H1 (cell line): ENCODE measurements around the gene MGST3. TPM values are rescaled to one million over a fixed set of nuclear protein-coding genes. Genes with fewer than 3 reads are reported as not detected.

ENCODE experiments used
- CTCF ChIA-PET: fragments of 300-600 bp; sonication (Branson Sonifier 250); formaldehyde crosslinking; loops from one replicate; lab custom pipeline; 2021; ENCODE audit not compliant: partially characterized antibody; lab: Charles Lee
- POLR2A ChIA-PET: fragments of 300-600 bp; sonication (Branson Sonifier 250); formaldehyde crosslinking; loops from one replicate; lab custom pipeline; 2021; ENCODE audit warnings: inconsistent platforms; ENCODE audit not compliant: partially characterized antibody; lab: Charles Lee
- DNase-seq, 2 experiments: peaks; one replicate each; pipeline versions ENCODE4 v3.0.0 to v3.0.0-alpha.2; 2010 to 2022; ENCODE audit warnings: low spot score in 2 of 2, low read depth in 1 of 2, mixed read lengths in 1 of 2
- FAIRE-seq: peaks from 2 replicates; lab custom pipeline; 2011; peaks lifted over from hg19 to GRCh38; lab: Jason Lieb, UNC
- H2AFZ ChIP-seq: 2 replicates; pipeline ENCODE4 v1.8.1; 2012; ENCODE audit warnings: low read length, inconsistent platforms
- H2AK5ac ChIP-seq: 2 replicates; pipeline ENCODE4 v1.6.1; 2013; ENCODE audit warnings: low read depth, low read length
- H2BK120ac ChIP-seq: replicated peaks from 2 replicates; pipeline ENCODE3; 2013; ENCODE audit warnings: low read depth, low read length, inconsistent platforms
- H2BK12ac ChIP-seq: 2 replicates; pipeline ENCODE4 v1.6.1; 2013; ENCODE audit warnings: low read depth, low read length
- H2BK15ac ChIP-seq: 2 replicates; pipeline ENCODE4 v1.6.1; 2013; ENCODE audit warnings: low read length
- H2BK20ac ChIP-seq: 2 replicates; pipeline ENCODE4 v1.6.1; 2013; ENCODE audit warnings: low read length
- H2BK5ac ChIP-seq: 2 replicates; pipeline ENCODE4 v1.6.1; 2013; ENCODE audit warnings: low read depth, low read length
- H3K14ac ChIP-seq: 2 replicates; pipeline ENCODE4 v1.6.1; 2013; ENCODE audit warnings: inconsistent platforms; ENCODE audit not compliant: insufficient read length
- H3K18ac ChIP-seq: 2 replicates; pipeline ENCODE4 v1.6.1; 2013; ENCODE audit warnings: low read length; ENCODE audit errors: extremely low read depth
- H3K23ac ChIP-seq: 2 replicates; pipeline ENCODE4 v1.6.1; 2013; ENCODE audit warnings: inconsistent platforms; ENCODE audit not compliant: insufficient read length
- H3K23me2 ChIP-seq: 2 replicates; pipeline ENCODE4 v1.6.1; 2013; ENCODE audit warnings: low read depth, low read length
- H3K27ac ChIP-seq: 2 replicates; pipeline ENCODE4 v1.6.1; 2011; ENCODE audit warnings: low read depth, low read length, inconsistent platforms
- H3K27me3 ChIP-seq, 4 experiments: replicated peaks in 1 of 4; 1 replicate in 1 of 4; 2 replicates in 3 of 4; pipeline versions ENCODE4 v1.6.1 to v1.8.1; 2011 to 2013; ENCODE audit warnings: low read length in 3 of 4, mild to moderate bottlenecking in 3 of 4, inconsistent platforms in 2 of 4, mixed read lengths in 2 of 4, moderate library complexity in 1 of 4; ENCODE audit not compliant: control insufficient read depth in 3 of 4, insufficient read depth in 3 of 4; ENCODE audit errors: extremely low read depth in 1 of 4
- H3K36me3 ChIP-seq, 4 experiments: 2 replicates each; pipeline versions ENCODE4 v1.6.1 to v1.8.1; 2011 to 2013; ENCODE audit warnings: mild to moderate bottlenecking in 4 of 4, low read length in 3 of 4, moderate library complexity in 2 of 4, control low read depth in 1 of 4, inconsistent platforms in 1 of 4; ENCODE audit not compliant: insufficient read depth in 4 of 4, control insufficient read depth in 2 of 4
- H3K4ac ChIP-seq: replicated peaks from 2 replicates; pipeline ENCODE3; 2013; ENCODE audit warnings: low read length, low read depth, mixed read lengths, inconsistent platforms; ENCODE audit not compliant: insufficient read length
- H3K4me1 ChIP-seq, 4 experiments: replicated peaks in 1 of 4; 1 replicate in 1 of 4; 2 replicates in 3 of 4; pipeline versions ENCODE4 v1.6.1 to v1.8.1; 2011 to 2013; ENCODE audit warnings: low read length in 3 of 4, inconsistent platforms in 2 of 4, mixed read lengths in 1 of 4; ENCODE audit not compliant: insufficient read depth in 4 of 4, control insufficient read depth in 3 of 4
- H3K4me2 ChIP-seq, 2 experiments: 2 replicates each; pipeline versions ENCODE4 v1.6.1 to v1.8.1; 2011 to 2013; ENCODE audit warnings: low read depth in 2 of 2, low read length in 2 of 2, control low read depth in 1 of 2, inconsistent platforms in 1 of 2, mild to moderate bottlenecking in 1 of 2; ENCODE audit not compliant: insufficient read depth in 1 of 2
- H3K4me3 ChIP-seq, 4 experiments: fragments of 200-600, 300-600 bp in 1 of 4; sonication (generic), shearing (Covaris generic), sonication (Bioruptor Twin) in 1 of 4; 2 replicates each; pipeline versions ENCODE4 v1.5.1 to v1.8.1; 2011 to 2016; ENCODE audit warnings: low read length in 4 of 4, low read depth in 3 of 4, control low read depth in 2 of 4, inconsistent platforms in 2 of 4, mild to moderate bottlenecking in 2 of 4, mixed read lengths in 1 of 4, moderate library complexity in 1 of 4; ENCODE audit not compliant: insufficient read depth in 2 of 4; ENCODE audit errors: extremely low read depth in 1 of 4
- H3K56ac ChIP-seq: replicated peaks from 2 replicates; pipeline ENCODE3; 2013; ENCODE audit warnings: low read depth, mild to moderate bottlenecking, mixed read lengths, low read length, inconsistent platforms; ENCODE audit not compliant: insufficient read length
- H3K79me1 ChIP-seq: 2 replicates; pipeline ENCODE4 v1.6.1; 2013; ENCODE audit warnings: low read depth, low read length, control low read depth
- H3K79me2 ChIP-seq, 2 experiments: 2 replicates each; pipeline versions ENCODE4 v1.6.1 to v1.8.1; 2012 to 2013; ENCODE audit warnings: low read length in 2 of 2, mild to moderate bottlenecking in 2 of 2, inconsistent platforms in 1 of 2; ENCODE audit not compliant: insufficient read depth in 2 of 2, control insufficient read depth in 1 of 2
- H3K9ac ChIP-seq, 4 experiments: replicated peaks in 1 of 4; 1 replicate in 1 of 4; 2 replicates in 3 of 4; pipeline versions ENCODE4 v1.6.1 to v1.8.1; 2011 to 2013; ENCODE audit warnings: low read depth in 3 of 4, low read length in 3 of 4, control low read depth in 2 of 4, mild to moderate bottlenecking in 2 of 4, moderate library complexity in 2 of 4, inconsistent platforms in 1 of 4; ENCODE audit errors: extremely low read depth in 1 of 4
- H3K9me3 ChIP-seq, 2 experiments: 2 replicates each; pipeline versions ENCODE4 v1.6.1 to v1.8.1; 2012 to 2013; ENCODE audit warnings: mild to moderate bottlenecking in 2 of 2, moderate library complexity in 2 of 2, control low read depth in 1 of 2, inconsistent platforms in 1 of 2, low read depth in 1 of 2, low read length in 1 of 2, mixed read lengths in 1 of 2; ENCODE audit not compliant: insufficient read depth in 2 of 2
- H4K20me1 ChIP-seq, 2 experiments: replicated peaks in 1 of 2; 2 replicates each; pipeline versions ENCODE3 to v1.8.1; 2011 to 2013; ENCODE audit warnings: inconsistent platforms in 2 of 2, low read length in 2 of 2, mild to moderate bottlenecking in 1 of 2; ENCODE audit not compliant: insufficient read depth in 2 of 2, control insufficient read depth in 1 of 2
- H4K5ac ChIP-seq: 2 replicates; pipeline ENCODE4 v1.6.1; 2013; ENCODE audit warnings: low read length, low read depth, mixed read lengths, inconsistent platforms; ENCODE audit not compliant: insufficient read length
- H4K8ac ChIP-seq: 2 replicates; pipeline ENCODE4 v1.8.0; 2013; ENCODE audit warnings: mild to moderate bottlenecking, moderate library complexity, low read length, inconsistent platforms; ENCODE audit not compliant: insufficient read depth; ENCODE audit errors: extremely low read depth
- H4K91ac ChIP-seq: replicated peaks from 2 replicates; pipeline ENCODE3; 2013; ENCODE audit warnings: low read length, mixed read lengths, inconsistent platforms; ENCODE audit not compliant: insufficient read length
- WGBS, 2 experiments: shearing (Covaris generic) in 1 of 2; methylation state at CpG; one replicate each; pipeline versions ENCODE4 v1.1.6 to v1.1.7; 2013 to 2015; ENCODE audit warnings: low lambda C conversion rate in 2 of 2, mixed read lengths in 2 of 2, inconsistent platforms in 1 of 2, low coverage in 1 of 2, missing lambda C conversion rate in 1 of 2; ENCODE audit not compliant: insufficient replicate concordance in 2 of 2, insufficient coverage in 1 of 2, insufficient read length in 1 of 2; ENCODE audit errors: extremely low coverage in 1 of 2, missing lambda C conversion rate in 1 of 2; 5-methylcytosine and 5-hydroxymethylcytosine counted together
- polyA plus RNA-seq, 7 experiments: library from polyadenylated mRNA; depleted of rRNA in 3 of 7; stranded (reverse) in 5 of 7; unstranded in 2 of 7; fragments of >200 nt in 5 of 7; fragments of 200-250 nt in 2 of 7; gene quantifications; 1 replicate in 5 of 7; 2 replicates in 1 of 7; 4 replicates in 1 of 7; pipeline versions ENCODE4 v1.2.1 to v1.2.3, GENCODE V29; 2011 to 2013; ENCODE audit warnings: missing spikeins in 2 of 7, mixed read lengths in 2 of 7
- total RNA-seq: library from RNA; stranded (reverse); fragmentation: NEBNext Ultra II Directional; extraction: Animal tissue kit (Norgen Biotek cat#: 25700); gene quantifications from 2 replicates; pipeline ENCODE4 v1.2.1, GENCODE V29; 2021

MGST3 gene
- total and polyA plus RNA-seq, 2 of the 8 experiments (the other 6 are each of a cell fraction or from before 2014, with no cell fraction given): 124 to 257 TPM

GRCh38 chr1:165683848-165684485 is 52.9 kb downstream of the MGST3 start:
- no peak overlapping the region for H3K23ac ChIP-seq
- no peak overlapping the region for H4K5ac ChIP-seq
- peaks cover 0 to 26% of the 10 kb centered on the region in 2 experiments; a peak in 3 of 4 replicates for H3K79me2 ChIP-seq
- no peak overlapping the region for H2BK20ac ChIP-seq
- H3K9me3 ChIP-seq: no peaks in the 10 kb centered on the region
- H3K14ac ChIP-seq: no peak overlapping the region
- peaks cover 2 to 29% (median 12%) of the 10 kb centered on the region in 4 experiments; a peak in 7 of 8 replicates for H3K36me3 ChIP-seq
- H2BK5ac ChIP-seq: no peak overlapping the region
- H2AFZ ChIP-seq: no peak overlapping the region
- no peak overlapping the region for H3K9ac ChIP-seq
- peaks cover 4% of the 10 kb centered on the region in 2 experiments for H4K20me1 ChIP-seq
- H2BK12ac ChIP-seq: no peak overlapping the region
- H3K79me1 ChIP-seq: peaks cover 5% of the 10 kb centered on the region
- H3K18ac ChIP-seq: no peak overlapping the region
- H2BK15ac ChIP-seq: no peak overlapping the region
- no peak overlapping the region for H2BK120ac ChIP-seq
- no peaks in the 10 kb centered on the region for H3K23me2 ChIP-seq
- no peaks in the 10 kb centered on the region for H3K27me3 ChIP-seq
- H3K4ac ChIP-seq: no peak overlapping the region
- FAIRE-seq: no peak
- H4K8ac ChIP-seq: no peak overlapping the region
- CTCF ChIA-PET: interaction anchor here (0.6 to 4.3 kb wide), 4 partner anchors 13 to 291 kb away, joined by 3 to 26 read pairs (median 4); no protein-coding TSS in a partner anchor
- H3K4me3 ChIP-seq: no peak overlapping the region
- 42% methylated on average over 1 of the region's 1 CpG; no CpG with 5 or more reads in 1 of the 2 experiments for WGBS, 2 experiments
- H3K4me2 ChIP-seq: no peak overlapping the region
- no peaks in the 10 kb centered on the region for H3K4me1 ChIP-seq
- POLR2A ChIA-PET: no interaction called here
- H3K27ac ChIP-seq: no peak overlapping the region
- H4K91ac ChIP-seq: no peak overlapping the region
- DNase-seq: no peak
- no peak overlapping the region for H2AK5ac ChIP-seq
- H3K56ac ChIP-seq: no peak overlapping the region
